D721Med (cell line): ENCODE measurements around the gene METTL23.

Experiments
- DNase-seq: peaks from one replicate; pipeline ENCODE4 v3.0.0; 2011; ENCODE audit warnings: low spot score; ENCODE audit not compliant: insufficient read length
- FAIRE-seq: peaks from 2 replicates; lab custom pipeline; 2011; peaks lifted over from hg19 to GRCh38; lab: Jason Lieb, UNC
- CTCF ChIP-seq: IDR thresholded peaks from 2 replicates; pipeline ENCODE4 v1.5.1; 2012; ENCODE audit warnings: mild to moderate bottlenecking, control low read depth; ENCODE audit not compliant: insufficient read depth; ENCODE audit errors: missing control alignments

Gene METTL23

GRCh38 chr17:76687298-76688164 lies 39.1 kb upstream of the METTL23 start:
- TF ChIP-seq CTCF = no peak
- DNase-seq (no peak), FAIRE-seq (no peak)

- FAIRE-seq (no peak), DNase-seq (no peak)
- no peak for TF ChIP-seq CTCF
These were observed 38.4 kb upstream of the METTL23 start for GRCh38 chr17:76688165-76688622.

GRCh38 chr17:76689859-76690258 lies 36.8 kb upstream of the METTL23 start:
- TF ChIP-seq CTCF = no peak
- FAIRE-seq = no peak
- no peak for DNase-seq

GRCh38 chr17:76690596-76691280 lies 35.9 kb upstream of the METTL23 start:
- TF ChIP-seq CTCF = no peak
- DNase-seq (no peak), FAIRE-seq (no peak)

- FAIRE-seq = no peak
- DNase-seq = no peak
- no peak for TF ChIP-seq CTCF
These were observed 35.1 kb upstream of the METTL23 start for GRCh38 chr17:76691379-76692191.

GRCh38 chr17:76695059-76695831 lies 31.4 kb upstream of the METTL23 start:
- FAIRE-seq (no peak), DNase-seq (no peak)
- TF ChIP-seq CTCF = no peak
